Measurements from ENCODE around the gene OGFOD3. TPM values are rescaled to one million over a fixed set of nuclear protein-coding genes. Genes with fewer than 3 reads are reported as not detected.

The OGFOD3 gene
- total RNA-seq, 1 donor from 2014 or later = 22.8 TPM

DNA sequence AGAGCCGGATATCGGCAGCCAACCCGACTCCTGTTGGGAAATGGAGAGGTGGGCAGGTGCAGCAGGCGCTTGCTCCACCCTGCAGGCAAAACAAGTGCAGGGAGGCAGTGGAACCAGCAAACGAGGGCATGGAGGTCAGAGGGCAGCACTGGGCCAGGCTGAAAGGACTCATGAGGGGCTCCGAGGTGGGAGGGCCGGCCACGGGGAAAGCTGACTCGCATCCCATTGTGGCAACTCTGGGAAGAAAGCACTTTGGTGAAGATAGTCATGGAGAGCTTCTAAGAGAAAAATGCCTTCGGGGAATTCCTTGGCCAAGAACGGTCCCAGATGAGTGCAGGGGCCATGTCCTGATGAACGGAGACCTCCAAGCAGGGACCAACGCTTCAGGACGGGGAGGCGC, 27.7 kb upstream of the OGFOD3 start:
- DNase-seq = no peak

DNA sequence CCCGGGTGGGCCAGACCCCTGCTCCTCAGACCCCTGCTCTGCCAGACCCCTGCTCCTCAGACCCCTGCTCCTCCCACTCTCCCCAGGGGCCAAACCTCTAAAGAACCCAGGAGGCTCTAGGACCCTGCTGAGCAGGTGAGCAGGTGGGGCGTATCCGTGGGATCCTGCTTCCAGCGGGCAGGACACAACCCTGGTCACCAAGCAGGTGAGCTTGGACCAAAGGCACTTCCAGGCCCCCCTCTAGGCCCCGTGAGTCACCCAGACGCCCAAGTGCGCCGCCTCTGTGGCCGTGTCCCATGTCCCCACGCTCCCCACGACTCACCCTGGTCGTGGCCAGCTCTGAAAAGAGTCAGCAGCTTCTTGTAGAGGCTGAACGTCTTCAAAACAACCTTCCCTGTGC, 27.2 kb upstream of the OGFOD3 start:
- DNase-seq = no peak

DNA sequence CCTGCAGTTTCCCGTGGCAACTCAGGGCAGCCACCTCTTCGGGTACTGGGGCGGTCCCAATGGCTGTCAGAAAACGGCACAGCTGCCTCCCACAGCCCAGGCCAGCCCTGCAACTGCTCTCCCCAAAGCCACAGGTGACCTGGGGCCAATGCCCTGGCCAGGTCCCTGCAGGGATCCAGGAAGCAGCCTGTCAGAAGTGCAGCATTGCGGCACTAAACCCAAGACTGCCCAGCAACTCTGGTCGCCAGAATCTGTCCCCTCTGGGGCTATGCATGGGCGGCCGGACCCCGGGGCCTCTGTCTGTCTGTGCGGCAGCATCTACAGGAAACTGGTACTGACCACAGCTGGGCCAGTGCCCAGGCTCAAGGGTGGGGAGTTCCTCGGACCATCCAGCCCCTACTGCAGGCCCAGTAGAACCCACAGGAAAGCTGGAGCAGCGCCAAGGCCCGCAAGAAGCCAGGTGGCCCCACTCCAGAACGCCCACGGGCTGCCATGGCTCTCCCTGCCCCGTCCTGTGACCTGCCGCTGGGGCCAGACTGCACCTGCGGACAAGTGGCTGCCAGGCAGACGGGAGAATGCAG, 26.6 kb upstream of the OGFOD3 start:
- no peak for DNase-seq

DNA sequence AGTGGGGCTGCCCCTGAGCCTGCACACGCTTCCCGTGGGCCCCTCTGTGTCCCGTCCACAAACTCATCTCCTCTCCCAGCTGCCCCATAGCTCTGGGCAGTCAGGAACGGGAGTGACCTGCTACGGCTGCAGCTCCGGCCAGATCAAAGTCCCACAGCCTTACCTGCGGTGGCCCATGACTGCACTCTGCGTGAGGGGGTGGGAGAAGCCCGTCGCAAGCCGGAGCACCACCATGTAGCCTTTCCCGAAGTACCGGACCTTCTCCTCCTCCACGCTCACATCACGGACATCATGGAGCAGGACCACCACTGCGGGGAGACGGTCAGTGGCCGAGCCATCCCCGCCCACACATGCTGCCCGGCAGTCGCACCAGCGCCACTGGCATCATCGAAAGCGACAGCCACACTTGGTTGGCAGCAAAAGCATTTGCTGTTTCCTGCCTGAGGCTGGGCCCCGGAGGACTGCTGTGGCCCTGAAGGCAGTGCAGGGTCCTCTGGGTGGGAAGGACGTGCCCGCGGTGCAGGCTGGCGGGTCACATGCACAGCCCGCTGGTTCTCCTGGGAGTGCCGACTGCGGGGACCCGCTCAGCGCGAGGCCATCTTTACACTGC, 26.0 kb upstream of the OGFOD3 start:
- no peak for DNase-seq

DNA sequence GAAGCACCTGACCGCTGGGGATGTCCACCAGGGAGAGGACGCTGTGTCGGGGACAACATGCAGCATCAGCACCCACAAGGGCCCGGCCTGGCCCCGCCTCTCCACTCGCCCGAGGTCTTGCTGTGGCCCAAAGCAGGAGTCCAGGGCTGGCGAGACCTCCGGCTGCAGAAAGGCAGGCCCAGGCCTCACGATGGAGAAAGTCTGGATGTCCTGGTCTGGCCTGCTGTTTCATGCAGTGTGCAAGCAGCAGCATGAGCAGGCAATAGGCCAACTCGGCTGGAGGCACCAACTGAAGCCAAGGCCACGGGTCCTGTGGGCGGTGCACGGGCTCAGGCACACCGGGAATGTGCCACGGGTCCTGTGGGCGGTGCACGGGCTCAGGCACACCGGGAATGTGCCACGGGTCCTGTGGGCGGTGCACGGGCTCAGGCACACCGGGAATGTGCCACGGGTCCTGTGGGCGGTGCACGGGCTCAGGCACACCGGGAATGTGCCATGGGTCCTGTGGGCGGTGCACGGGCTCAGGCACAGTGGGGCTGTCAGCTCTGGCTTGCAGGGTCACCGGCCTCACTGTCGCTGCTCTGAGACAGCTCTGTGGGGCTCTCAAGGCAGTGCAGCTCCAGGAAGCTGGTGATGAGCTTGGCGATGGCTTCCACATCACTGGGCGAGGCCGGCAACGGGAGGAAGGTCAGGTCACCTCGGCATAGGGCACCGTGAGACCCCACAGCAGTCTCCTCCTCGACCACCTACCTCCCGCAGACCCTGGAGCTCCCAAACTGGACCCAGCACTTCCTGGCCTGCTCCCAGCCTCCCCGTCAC, 25.3 kb upstream of the OGFOD3 start:
- no peak for DNase-seq

DNA sequence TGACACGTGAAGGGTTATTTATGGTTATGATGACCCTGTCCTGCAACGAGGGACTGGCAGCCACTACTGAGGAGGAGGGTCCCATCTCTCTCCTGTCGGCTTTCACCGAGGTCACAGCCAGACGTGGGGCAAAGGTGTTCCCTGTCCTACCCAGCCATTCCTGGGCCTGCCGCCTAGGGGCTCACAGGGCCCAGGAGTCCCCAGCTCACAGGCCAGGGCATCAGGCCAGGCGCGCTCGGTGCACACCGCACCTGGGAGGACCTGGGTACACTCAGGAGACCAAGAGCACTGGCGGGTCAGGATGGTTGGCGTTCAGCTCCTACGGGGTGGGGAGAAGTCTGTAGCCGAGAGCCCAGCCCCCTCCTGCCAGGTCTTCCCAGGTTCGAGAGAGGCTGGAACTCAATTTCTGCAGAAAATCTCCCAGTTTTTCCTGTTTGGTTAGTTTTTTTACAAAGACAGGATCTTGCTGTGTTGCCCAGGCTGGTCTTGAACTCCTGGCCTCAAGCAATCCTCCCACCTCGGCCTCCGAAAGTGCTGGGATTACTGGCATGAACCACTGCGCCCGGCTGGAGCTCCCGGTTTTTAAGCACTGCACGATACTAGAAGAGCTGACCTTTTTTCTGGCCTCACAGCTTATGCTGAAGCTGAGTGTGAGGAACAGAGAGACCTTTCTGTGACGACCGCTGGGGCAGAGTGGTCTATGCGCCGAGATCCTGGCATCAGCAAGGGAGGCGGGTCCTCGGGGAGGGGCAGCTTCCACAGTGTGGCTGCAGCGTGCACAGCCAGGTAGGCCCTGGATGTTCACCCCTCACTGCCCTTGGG, 24.5 kb upstream of the OGFOD3 start:
- no peak for DNase-seq

DNA sequence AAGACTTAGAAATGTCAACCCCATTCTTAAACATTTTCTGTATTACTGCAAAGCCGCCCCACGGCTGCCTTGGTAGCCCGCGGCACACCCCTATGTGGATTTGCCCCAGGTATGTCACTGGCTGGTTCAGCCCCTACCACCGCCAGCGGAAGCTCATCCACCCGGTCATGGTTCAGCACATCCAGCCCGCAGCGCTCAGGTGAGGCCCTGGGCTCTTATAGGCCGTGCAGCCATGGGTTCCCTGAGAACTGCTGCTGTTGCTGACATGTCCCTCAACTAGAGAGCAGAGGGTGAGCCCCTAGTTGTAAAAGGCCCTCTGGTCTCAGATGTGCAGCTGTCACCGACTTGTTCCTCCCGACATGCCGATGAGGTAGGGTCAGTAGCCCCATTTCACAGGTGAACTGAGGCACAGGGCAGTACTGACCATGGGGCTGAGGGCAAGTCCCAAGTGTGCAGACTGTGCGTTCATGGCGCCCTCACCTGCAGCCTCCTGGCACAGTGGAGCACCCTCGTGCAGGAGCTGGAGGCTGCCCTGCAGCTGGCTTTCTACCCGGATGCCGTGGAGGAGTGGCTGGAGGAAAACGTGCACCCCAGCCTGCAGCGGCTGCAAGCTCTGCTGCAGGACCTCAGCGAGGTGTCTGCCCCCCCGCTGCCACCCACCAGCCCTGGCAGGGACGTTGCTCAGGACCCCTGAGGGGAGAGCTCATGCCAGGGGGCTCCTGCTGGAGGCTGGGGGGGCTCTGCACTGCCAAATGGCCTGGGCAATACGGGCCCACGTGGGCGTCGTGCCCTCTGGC, 23.5 kb upstream of the OGFOD3 start:
- DNase-seq = no peak

DNA sequence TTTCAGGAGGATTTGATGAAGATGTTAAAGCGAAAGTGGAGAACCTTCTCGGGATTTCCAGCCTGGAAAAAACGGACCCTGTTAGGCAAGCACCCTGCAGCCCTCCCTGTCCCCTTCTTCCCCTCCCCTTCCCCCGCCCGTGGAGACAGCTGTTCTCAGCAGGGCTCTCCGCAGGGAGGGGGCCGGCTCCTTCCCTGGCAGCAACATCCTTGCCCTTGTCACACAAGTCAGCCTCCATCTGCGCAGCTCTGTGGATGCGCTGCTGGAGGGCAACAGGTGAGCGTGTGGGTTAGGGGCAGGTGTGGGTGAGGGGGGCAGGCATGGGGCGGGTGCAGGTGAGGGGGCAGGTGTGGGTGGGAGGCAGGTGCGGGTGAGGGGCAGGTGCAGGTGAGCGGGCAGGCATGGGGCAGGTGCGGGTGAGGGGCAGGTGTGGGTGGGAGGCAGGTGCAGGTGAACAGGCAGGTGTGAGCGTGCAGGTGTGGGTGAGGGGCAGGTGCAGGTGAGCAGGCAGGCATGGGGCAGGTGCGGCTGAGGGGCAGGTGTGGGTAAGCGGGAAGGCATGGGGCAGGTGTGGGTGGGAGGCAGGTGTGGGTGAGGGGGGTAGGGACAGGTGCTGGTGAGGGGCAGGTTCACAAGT, 22.7 kb upstream of the OGFOD3 start:
- DNase-seq = peak; percentile 88

DNA sequence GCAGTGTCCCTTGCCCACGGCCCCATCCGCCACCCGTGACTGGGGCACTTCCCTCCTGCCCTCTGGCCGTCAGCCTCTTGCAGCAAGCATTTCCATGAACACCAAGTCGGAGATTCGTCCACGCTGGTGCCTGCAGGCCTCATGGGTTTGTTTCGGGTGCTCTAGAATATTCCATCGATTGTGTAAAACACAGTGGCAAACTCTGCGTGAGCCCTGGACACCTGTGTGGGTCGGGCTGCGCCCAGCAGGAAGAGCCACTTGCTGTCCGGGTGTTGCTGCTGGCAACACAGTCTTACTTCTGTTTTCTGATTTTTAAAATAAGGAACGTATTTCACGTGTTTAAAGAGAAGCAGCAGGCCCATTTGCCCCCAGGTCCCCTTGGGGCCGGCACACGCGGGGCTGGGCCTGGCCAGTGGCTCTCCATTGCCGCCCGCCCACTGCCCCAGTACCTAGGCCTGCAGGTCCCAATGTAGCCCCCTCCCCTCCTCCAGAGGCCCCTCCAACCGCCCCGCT, 22.1 kb upstream of the OGFOD3 start:
- DNase-seq = no peak

DNA sequence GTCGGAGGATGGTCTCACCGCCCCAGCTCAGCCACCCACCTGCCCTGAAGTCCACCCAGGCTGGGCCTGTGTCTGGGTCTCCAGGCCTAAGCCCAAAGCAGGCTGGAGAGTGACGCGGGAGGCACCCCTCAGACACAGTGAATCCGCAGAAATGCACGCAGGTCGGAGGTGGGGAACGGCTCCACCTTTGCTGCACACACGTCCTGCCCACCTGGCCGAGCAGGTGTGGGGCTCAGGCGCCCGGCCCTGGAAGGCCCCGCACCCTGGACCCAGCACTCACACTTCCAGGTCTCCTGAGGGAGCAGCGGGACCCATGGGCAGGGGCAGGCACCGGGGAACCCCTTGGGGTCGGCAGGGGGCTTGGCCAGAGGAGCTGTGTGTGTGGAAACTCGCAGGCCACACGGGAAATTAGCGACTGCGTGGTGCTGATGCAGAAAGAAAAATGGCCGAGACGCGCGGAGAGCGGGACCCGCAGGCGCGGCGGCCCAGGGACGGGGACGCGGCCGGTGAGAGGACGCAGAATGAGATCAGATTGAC, 21.5 kb upstream of the OGFOD3 start:
- DNase-seq = no peak

DNA sequence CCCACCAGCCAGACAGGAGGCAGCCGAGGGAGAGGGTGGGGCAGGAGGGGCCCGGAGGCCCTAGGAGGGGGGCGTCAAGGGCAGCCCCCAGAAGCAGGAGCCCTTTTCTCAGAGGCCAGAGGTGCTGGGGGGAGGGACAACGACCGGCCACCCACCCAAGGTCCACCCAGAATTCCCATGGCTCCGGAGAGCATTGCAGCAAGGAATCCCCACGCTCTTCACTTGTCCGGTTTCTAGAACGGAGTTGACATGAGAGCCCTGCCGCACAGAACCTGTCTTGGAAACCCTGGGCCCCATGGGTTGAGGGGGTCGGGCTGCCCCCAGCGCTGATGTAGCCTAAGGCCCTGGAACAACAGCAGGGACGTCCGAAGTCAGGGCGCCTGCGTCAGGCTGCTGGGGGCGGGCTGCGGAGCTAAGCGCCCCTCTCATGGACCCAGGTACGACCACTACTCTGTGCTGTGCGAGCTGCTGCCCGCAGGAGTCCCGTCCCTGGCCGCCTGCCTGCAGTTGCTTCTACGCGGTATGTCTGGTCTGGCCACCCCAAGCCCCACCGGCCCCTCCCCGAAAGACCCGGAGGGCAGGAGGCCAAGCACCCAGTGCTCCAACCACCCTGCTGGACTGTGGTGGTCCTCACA, 20.9 kb upstream of the OGFOD3 start:
- DNase-seq = no peak

DNA sequence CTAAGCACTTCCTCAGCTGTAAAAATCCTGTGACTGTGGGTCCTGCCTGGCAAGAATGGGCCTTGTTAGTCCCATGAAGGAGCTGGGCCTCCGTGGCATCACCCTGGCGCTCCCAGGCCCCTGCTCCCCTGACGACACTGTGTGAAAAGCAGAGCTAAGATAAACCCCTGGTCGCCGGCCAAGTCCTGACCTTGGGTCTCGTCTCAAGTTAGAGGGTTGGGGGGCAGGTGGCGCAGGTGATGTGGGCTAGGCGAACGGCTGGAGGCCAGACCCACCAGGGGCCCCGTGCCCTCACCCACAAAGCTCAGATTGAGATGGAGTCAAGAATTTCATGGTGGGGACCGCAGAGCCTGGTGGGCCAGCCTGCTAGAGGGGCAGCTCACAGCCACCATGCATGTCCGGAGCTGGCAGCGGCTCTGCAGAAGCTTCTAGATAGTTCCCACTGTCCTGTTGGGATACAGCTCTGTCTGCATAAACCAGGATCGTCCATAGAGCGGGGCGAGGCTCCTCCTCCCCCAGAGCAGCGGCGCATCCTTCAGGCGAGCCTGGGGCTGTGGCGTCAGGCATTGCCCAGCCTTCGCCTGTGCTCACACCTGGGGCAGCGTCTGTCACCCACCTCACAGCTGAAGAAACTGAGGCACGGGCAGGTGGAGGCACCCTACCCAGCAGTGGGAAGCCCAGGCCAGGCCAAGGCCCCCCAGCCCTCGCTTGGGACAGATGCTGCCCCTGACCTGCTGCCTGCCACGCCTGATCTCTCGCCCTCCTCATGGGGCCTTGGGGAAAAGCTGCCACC, 20.2 kb upstream of the OGFOD3 start:
- DNase-seq = no peak

DNA sequence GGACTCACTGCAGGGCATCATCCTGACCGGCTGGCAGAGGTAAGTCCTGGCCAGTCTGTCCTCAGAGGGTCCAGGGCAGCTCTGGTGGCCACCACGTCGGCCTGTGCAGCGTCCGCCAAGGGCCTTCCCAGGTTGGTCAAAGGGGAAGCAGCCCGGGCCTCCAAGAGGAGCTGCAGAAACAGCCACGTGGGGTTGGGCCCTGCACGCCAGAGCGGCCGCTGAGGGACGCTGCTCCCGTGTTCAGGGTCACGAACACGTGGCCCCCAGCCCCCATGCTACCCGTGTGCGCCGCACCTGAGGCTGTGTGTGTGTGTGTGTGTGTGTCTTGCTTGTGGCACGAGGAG, 18.9 kb upstream of the OGFOD3 start:
- no peak for DNase-seq

DNA sequence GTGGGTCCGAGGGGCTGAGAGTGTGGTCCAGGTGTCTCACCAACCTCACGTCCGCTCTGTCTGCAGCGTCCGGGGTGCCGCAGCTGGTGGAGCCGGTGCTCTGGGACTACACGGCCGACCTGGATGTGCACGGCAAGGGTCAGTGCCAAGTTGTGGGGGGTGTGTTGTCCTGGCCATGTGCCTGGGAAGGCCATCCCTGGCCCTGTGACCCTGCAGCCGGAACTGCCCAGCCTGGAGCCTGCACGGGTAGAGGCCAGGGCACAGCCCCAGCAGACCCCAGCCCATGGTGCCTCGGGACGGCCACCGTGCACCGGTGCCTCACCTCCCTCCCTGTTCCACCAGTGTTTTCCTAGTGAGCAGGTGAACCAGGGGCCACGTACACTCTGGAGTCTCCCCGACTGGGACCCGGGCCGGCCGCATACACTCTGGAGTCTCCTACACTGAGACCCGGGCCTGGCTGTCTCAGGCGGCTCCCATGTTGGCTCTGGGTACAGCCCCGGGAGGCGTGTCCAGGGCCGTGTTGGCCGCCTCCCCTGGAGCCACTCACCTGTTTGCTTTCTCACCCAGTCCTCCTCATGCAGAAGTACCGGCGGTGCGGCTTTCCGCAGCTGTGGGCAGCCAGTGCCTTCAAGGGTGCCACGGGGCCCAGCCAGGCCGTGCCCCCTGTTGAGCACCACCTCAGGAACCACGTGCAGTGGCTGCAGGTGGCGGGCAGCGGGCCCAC, 18.4 kb upstream of the OGFOD3 start:
- DNase-seq = no peak

DNA sequence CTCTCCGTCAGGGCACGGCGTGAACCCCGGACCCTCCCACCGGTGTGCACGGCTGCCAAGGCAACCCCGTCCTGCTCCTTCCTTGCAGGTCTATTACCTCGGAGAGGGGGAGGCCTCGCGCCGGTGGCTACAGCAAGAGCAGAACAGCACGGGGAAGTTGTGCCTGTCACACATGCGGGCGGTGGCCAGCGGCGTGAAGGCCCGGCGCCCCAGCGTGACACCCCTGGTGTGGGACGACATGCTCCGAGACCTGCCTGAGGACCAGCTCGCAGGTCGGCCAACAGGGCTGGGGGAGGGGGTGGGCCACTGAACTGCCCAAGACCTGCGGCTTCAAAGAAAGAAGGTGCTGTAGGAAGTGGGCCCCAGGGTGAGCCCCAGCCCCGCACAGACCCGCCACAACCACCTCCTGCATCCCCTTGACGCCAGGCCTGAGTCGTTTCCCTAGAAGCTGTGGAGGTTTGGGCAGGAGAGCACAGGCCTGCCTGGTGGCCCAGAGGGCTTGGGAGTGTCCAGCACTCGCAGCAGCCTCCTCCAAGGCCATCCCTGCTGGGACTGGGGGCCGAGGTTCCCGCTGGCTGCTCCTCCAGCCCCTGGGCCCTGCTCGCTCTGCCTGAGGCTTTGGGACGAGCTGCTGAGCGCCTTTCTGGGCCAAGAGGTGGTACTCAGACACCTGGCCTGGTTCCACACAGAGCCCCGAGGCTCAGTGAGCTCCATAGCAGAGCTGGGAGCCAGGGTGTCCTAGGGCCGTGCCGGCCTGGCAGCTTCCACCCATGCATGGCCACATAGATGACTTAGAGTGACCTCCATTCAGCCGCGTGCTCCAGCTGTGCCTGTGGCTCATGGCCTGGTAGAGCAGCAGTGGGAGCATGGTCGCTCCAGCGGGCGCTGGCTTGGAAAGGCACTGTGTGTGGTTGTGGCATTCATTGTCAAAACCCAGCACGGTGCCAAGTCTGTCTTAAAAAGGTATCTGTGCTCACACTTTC, 17.5 kb upstream of the OGFOD3 start:
- no peak for DNase-seq

DNA sequence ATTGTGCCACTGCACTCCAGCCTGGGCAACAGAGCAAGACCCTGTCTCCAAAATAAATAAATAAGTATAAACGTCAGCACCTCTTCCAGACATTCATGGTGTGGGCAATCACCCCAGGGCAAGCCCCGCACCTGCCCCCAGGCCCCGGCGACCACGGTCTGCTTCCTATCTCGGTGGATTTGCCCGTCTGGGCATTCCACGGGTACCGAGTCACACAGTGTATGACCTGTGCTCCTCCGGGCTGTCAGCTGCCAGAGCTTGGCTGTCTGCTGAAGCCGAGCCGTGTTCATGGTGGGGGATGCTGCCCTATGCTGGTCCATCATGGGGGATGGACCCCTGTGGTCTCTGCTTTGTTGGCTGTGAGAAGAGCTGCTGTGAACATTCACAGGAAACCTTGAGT, 16.7 kb upstream of the OGFOD3 start:
- DNase-seq = no peak

DNA sequence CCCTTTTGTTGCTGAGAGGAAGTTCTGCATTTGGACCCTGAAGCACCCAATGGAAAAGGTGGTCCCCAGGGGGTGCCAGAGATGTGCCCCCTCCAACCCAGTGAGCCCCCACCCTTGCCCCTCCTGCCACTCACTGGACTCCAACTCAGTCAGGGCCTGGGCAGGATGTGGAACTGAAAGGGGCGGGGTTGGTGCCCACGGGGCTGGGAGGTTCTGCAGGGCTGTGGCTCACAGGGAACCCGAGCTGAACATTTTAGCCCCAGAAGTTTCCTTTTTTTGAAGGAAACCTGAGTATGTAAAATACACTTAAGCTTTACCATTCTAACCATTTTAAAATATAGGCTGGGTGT, 15.8 kb upstream of the OGFOD3 start:
- DNase-seq = no peak
